IMR-90 (cell line): ENCODE measurements around the gene GABRP. TPM values are rescaled to one million over a fixed set of nuclear protein-coding genes. Genes with fewer than 3 reads are reported as not detected.

Source experiments
- ATAC-seq: fragments of 200-7000 bp; cut with Tn5 transposase; 2 replicates; pipeline ENCODE4 v1.9.1; 2020; ENCODE audit warnings: low read depth, mild to moderate bottlenecking, moderate library complexity
- BruUV-seq: library from RNA; stranded (reverse); fragments of 400-500 nt; replicated peaks from 2 replicates; lab custom pipeline; 2021; lab: Mats Ljungman, UMichigan
- CTCF ChIA-PET: fragments of 300-600 bp; formaldehyde crosslinking; extraction: SDS; loops from one replicate; lab custom pipeline; 2021; ENCODE audit warnings: antibody characterized with exemption; lab: Yijun Ruan, JAX
- POLR2A ChIA-PET: fragments of 300-600 bp; sonication (Branson Sonifier 250); formaldehyde crosslinking; loops from one replicate; lab custom pipeline; 2022; ENCODE audit warnings: antibody characterized with exemption; ENCODE audit not compliant: unreplicated experiment; lab: Charles Lee
- DNase-seq: peaks from one replicate; pipeline ENCODE4 v3.0.0; 2013
- H2AFZ ChIP-seq: replicated peaks from 2 replicates; pipeline ENCODE3; 2013; ENCODE audit warnings: low read length, mild to moderate bottlenecking; ENCODE audit not compliant: poor library complexity
- H2AK5ac ChIP-seq: 2 replicates; pipeline ENCODE4 v1.6.1; 2013; ENCODE audit warnings: low read depth, low read length, inconsistent platforms
- H2AK9ac ChIP-seq: replicated peaks from 2 replicates; pipeline ENCODE3; 2013; ENCODE audit warnings: mild to moderate bottlenecking, low read depth, low read length, moderate library complexity; ENCODE audit not compliant: poor library complexity
- H2BK120ac ChIP-seq: 2 replicates; pipeline ENCODE4 v1.6.1; 2013; ENCODE audit warnings: low read depth, low read length, inconsistent platforms
- H2BK15ac ChIP-seq: 3 replicates; pipeline ENCODE4 v1.6.1; 2013; ENCODE audit warnings: low read depth, low read length, inconsistent platforms
- H2BK20ac ChIP-seq: 2 replicates; pipeline ENCODE4 v1.6.1; 2013; ENCODE audit warnings: low read depth, mild to moderate bottlenecking, inconsistent platforms, low read length, moderate library complexity
- H2BK5ac ChIP-seq: 2 replicates; pipeline ENCODE4 v1.6.1; 2013; ENCODE audit warnings: mild to moderate bottlenecking, low read depth, low read length, inconsistent platforms; ENCODE audit not compliant: poor library complexity, severe bottlenecking
- H3K14ac ChIP-seq: replicated peaks from 2 replicates; pipeline ENCODE4 v1.6.1; 2013; ENCODE audit warnings: low read depth, low read length, inconsistent platforms
- H3K18ac ChIP-seq: 2 replicates; pipeline ENCODE4 v1.6.1; 2013; ENCODE audit warnings: low read depth, low read length, control low read depth
- H3K23ac ChIP-seq: 2 replicates; pipeline ENCODE4 v1.6.1; 2013; ENCODE audit warnings: low read depth, low read length, inconsistent platforms
- H3K27ac ChIP-seq: 2 replicates; pipeline ENCODE4 v1.5.1; 2013; ENCODE audit warnings: mild to moderate bottlenecking, control low read depth, low read length; ENCODE audit not compliant: insufficient read depth
- H3K27me3 ChIP-seq: 2 replicates; pipeline ENCODE4 v1.6.1; 2013; ENCODE audit warnings: low read length; ENCODE audit not compliant: control insufficient read depth, insufficient read depth
- H3K36me3 ChIP-seq: 2 replicates; pipeline ENCODE4 v1.6.1; 2013; ENCODE audit warnings: low read length, mixed read lengths; ENCODE audit not compliant: control insufficient read depth, insufficient read depth
- H3K4ac ChIP-seq: 2 replicates; pipeline ENCODE4 v1.6.1; 2013; ENCODE audit warnings: low read depth, low read length, inconsistent platforms
- H3K4me1 ChIP-seq: 2 replicates; pipeline ENCODE4 v1.6.1; 2013; ENCODE audit warnings: low read length, mixed read lengths; ENCODE audit not compliant: control insufficient read depth, insufficient read depth
- H3K4me2 ChIP-seq: 2 replicates; pipeline ENCODE4 v1.6.1; 2013; ENCODE audit warnings: low read depth, mild to moderate bottlenecking, control low read depth, low read length, moderate library complexity
- H3K4me3 ChIP-seq: 2 replicates; pipeline ENCODE4 v1.5.1; 2013; ENCODE audit warnings: low read depth, mild to moderate bottlenecking, control low read depth, low read length, moderate library complexity; ENCODE audit not compliant: insufficient read depth
- H3K56ac ChIP-seq: 2 replicates; pipeline ENCODE4 v1.6.1; 2013; ENCODE audit warnings: low read length, inconsistent platforms; ENCODE audit not compliant: insufficient read depth; ENCODE audit errors: extremely low read depth
- H3K79me1 ChIP-seq, 2 experiments: 2 replicates each; pipeline ENCODE4 v1.6.1; 2013; ENCODE audit warnings: low read length in 2 of 2, inconsistent platforms in 1 of 2, low read depth in 1 of 2
- H3K9ac ChIP-seq: 2 replicates; pipeline ENCODE4 v1.6.1; 2013; ENCODE audit warnings: low read depth, low read length, control low read depth
- H3K9me1 ChIP-seq: 2 replicates; pipeline ENCODE4 v1.6.1; 2013; ENCODE audit warnings: low read length, inconsistent platforms; ENCODE audit not compliant: insufficient read depth
- H3K9me3 ChIP-seq: 2 replicates; pipeline ENCODE4 v1.6.1; 2013; ENCODE audit warnings: low read length; ENCODE audit not compliant: control insufficient read depth, insufficient read depth
- H4K20me1 ChIP-seq: 2 replicates; pipeline ENCODE4 v1.6.1; 2013; ENCODE audit warnings: low read length, inconsistent platforms; ENCODE audit not compliant: insufficient read depth
- H4K5ac ChIP-seq: 2 replicates; pipeline ENCODE4 v1.6.1; 2013; ENCODE audit warnings: mild to moderate bottlenecking, low read depth, low read length, control low read depth
- H4K8ac ChIP-seq, 2 experiments: 2 replicates each; pipeline ENCODE4 v1.6.1; 2013; ENCODE audit warnings: low read depth in 2 of 2, low read length in 2 of 2, control low read depth in 1 of 2, inconsistent platforms in 1 of 2
- H4K91ac ChIP-seq: 2 replicates; pipeline ENCODE4 v1.6.1; 2013; ENCODE audit warnings: low read depth, low read length, inconsistent platforms; ENCODE audit not compliant: insufficient read depth
- BHLHE40 ChIP-seq: fragments of 150-350 bp; IDR thresholded peaks from 2 replicates; pipeline ENCODE4 v1.6.1; 2016; ENCODE audit warnings: mild to moderate bottlenecking, low read depth, low read length
- CEBPB ChIP-seq: IDR thresholded peaks from 2 replicates; pipeline ENCODE4 v1.6.1; 2012; ENCODE audit warnings: low read depth, low read length, improper control_type of control experiment
- CHD1 ChIP-seq: IDR thresholded peaks from 2 replicates; pipeline ENCODE4 v1.6.1; 2012; ENCODE audit warnings: low read depth, low read length, improper control_type of control experiment
- CTCF ChIP-seq: conservative IDR thresholded peaks from 2 replicates; pipeline ENCODE4 v1.5.1; 2012; ENCODE audit warnings: mild to moderate bottlenecking, low read depth, low read length, improper control_type of control experiment
- ELK1 ChIP-seq: fragments of 150-350 bp; IDR thresholded peaks from 2 replicates; pipeline ENCODE4 v1.6.1; 2016; ENCODE audit warnings: low read depth, mild to moderate bottlenecking, low read length, moderate library complexity, borderline replicate concordance
- MAFK ChIP-seq: IDR thresholded peaks from 2 replicates; pipeline ENCODE4 v1.6.1; 2012; ENCODE audit warnings: low read depth, low read length, improper control_type of control experiment
- MAZ ChIP-seq: IDR thresholded peaks from 2 replicates; pipeline ENCODE4 v1.6.1; 2012; ENCODE audit warnings: low read depth, mild to moderate bottlenecking, low read length, improper control_type of control experiment, moderate library complexity, borderline replicate concordance
- MXI1 ChIP-seq: IDR thresholded peaks from 2 replicates; pipeline ENCODE4 v1.6.1; 2012; ENCODE audit warnings: low read depth, mild to moderate bottlenecking, low read length, moderate library complexity, borderline replicate concordance
- NFE2L2 ChIP-seq: fragments of 150-350 bp; IDR thresholded peaks from 2 replicates; pipeline ENCODE4 v1.6.1; 2016; ENCODE audit warnings: low read depth, mild to moderate bottlenecking, low read length
- POLR2A ChIP-seq: IDR thresholded peaks from 2 replicates; pipeline ENCODE4 v1.6.1; 2012; ENCODE audit warnings: mild to moderate bottlenecking, low read depth, low read length
- RAD21 ChIP-seq: IDR thresholded peaks from 2 replicates; pipeline ENCODE4 v1.6.1; 2012; ENCODE audit warnings: low read length, improper control_type of control experiment
- RFX5 ChIP-seq: IDR thresholded peaks from 2 replicates; pipeline ENCODE4 v1.8.0; 2012; ENCODE audit warnings: low read depth, mild to moderate bottlenecking, low read length, moderate library complexity
- USF2 ChIP-seq: fragments of 150-350 bp; IDR thresholded peaks from 2 replicates; pipeline ENCODE4 v1.6.1; 2017; ENCODE audit warnings: mild to moderate bottlenecking, antibody characterized with exemption, low read length, low read depth
- WGBS, 2 experiments: methylation state at CpG; one replicate each; pipeline versions ENCODE4 v1.1.5 to v1.1.7; 2013; ENCODE audit warnings: missing lambda C conversion rate in 2 of 2; ENCODE audit not compliant: insufficient read length in 1 of 2; ENCODE audit errors: extremely low coverage in 2 of 2; 5-methylcytosine and 5-hydroxymethylcytosine counted together
- dilution Hi-C: fragments of 300-500 bp; cut with HindIII; formaldehyde crosslinking; loops from one replicate; pipeline ENCODE4 v1.14.3; 2018; ENCODE audit warnings: low sequenced_read_pairs; ENCODE audit not compliant: unreplicated experiment
- in situ Hi-C: fragments of 300-500 bp; cut with MboI; formaldehyde crosslinking; loops from 3 replicates; pipeline ENCODE4 v1.14.3; 2019; ENCODE audit warnings: low sequenced_read_pairs, inconsistent platforms, mixed read lengths
- intact Hi-C: fragments of 100-400 bp; cut with micrococcal nuclease; formaldehyde crosslinking; loops from 2 replicates; pipeline ENCODE4 v1.10.0; 2022
- polyA plus RNA-seq, 3 experiments: library from polyadenylated mRNA; depleted of rRNA; stranded (reverse); fragments of >200 nt; gene quantifications; 2 replicates each; pipeline ENCODE4 v1.2.3, GENCODE V29; 2012; ENCODE audit warnings: low replicate concordance in 1 of 3
- total RNA-seq: library from RNA; depleted of rRNA; stranded (reverse); fragments of >200 nt; gene quantifications from 2 replicates; pipeline ENCODE4 v1.2.3, GENCODE V29; 2012

The GABRP gene
- total and polyA plus RNA-seq, 2 of the 4 experiments (the other 2 are of a cell fraction): not detected

GRCh38 chr5:170782438-170782837, 1.1 kb upstream of the GABRP start:
- no peak overlapping the region for H3K4me3 ChIP-seq
- BruUV-seq: no TSS peak
- H3K36me3 ChIP-seq: no peaks in the 10 kb centered on the region
- DNase-seq (no peak), ATAC-seq (no peak)
- dilution Hi-C loops: no loop called here
- no peak overlapping the region for H4K5ac ChIP-seq
- no peak overlapping the region for H3K9ac ChIP-seq
- no peak overlapping the region for H3K23ac ChIP-seq
- H3K79me1 ChIP-seq: no peaks in the 10 kb centered on the region
- H2BK120ac ChIP-seq: no peak overlapping the region
- peak overlapping the region; percentile 37 for H2AFZ ChIP-seq
- intact Hi-C loops: no loop called here
- no peak overlapping the region for H3K18ac ChIP-seq
- H3K56ac ChIP-seq: no peak overlapping the region
- no peak overlapping the region for H3K14ac ChIP-seq
- H3K27ac ChIP-seq: no peak overlapping the region
- ChIA-PET POLR2A (no interaction called here), CTCF (no interaction called here)
- H2AK5ac ChIP-seq: no peak overlapping the region
- H2AK9ac ChIP-seq: no peak overlapping the region
- H2BK20ac ChIP-seq: no peak overlapping the region
- no peak overlapping the region for H3K4ac ChIP-seq
- in situ Hi-C loops: no loop called here
- no peak overlapping the region for H4K8ac ChIP-seq
- H3K9me1 ChIP-seq: no peaks in the 10 kb centered on the region
- H4K20me1 ChIP-seq: no peaks in the 10 kb centered on the region
- peaks cover 14% of the 10 kb centered on the region for H3K27me3 ChIP-seq
- no peak overlapping the region for H2BK5ac ChIP-seq
- WGBS, 2 experiments: 80% methylated on average over 1 of the region's 6 CpGs; no CpG with 5 or more reads in 1 of the 2 experiments
- H3K4me2 ChIP-seq: no peak overlapping the region
- H2BK15ac ChIP-seq: no peak overlapping the region
- no peaks in the 10 kb centered on the region for H3K9me3 ChIP-seq
- H4K91ac ChIP-seq: no peak overlapping the region
- H3K4me1 ChIP-seq: no peaks in the 10 kb centered on the region
- no peak for TF ChIP-seq USF2
- no peak for TF ChIP-seq BHLHE40
- TF ChIP-seq CTCF: no peak
- no peak for TF ChIP-seq MAZ
- no peak for TF ChIP-seq NFE2L2
- TF ChIP-seq CHD1: no peak
- no peak for TF ChIP-seq MAFK
- TF ChIP-seq MXI1: no peak
- TF ChIP-seq POLR2A: no peak
- TF ChIP-seq CEBPB: no peak
- no peak for TF ChIP-seq ELK1
- no peak for TF ChIP-seq RAD21
- no peak for TF ChIP-seq RFX5
